WTC11 (cell line): Measurements from ENCODE around the gene KCNMA1. TPM values are rescaled to one million over a fixed set of nuclear protein-coding genes. Genes with fewer than 3 reads are reported as not detected.
"Not testable (repeated sequence)": the region's sequence is repeated elsewhere in the genome, so short reads cannot be mapped to it uniquely, and the experiment has no call there.

ENCODE experiments used
- ATAC-seq: fragments of 200-7000 bp; cut with Tn5 transposase; 2 replicates; pipeline ENCODE4 v1.10.0; 2021; ENCODE audit warnings: mild to moderate bottlenecking, moderate library complexity
- CTCF ChIA-PET: fragments of 300-600 bp; sonication (Branson Sonifier 250); formaldehyde crosslinking; loops from one replicate; lab custom pipeline; 2021; ENCODE audit warnings: antibody characterized with exemption; lab: Charles Lee
- POLR2A ChIA-PET: fragments of 350-600 bp; sonication (Branson Sonifier 250); formaldehyde crosslinking; loops from one replicate; lab custom pipeline; 2021; ENCODE audit warnings: antibody characterized with exemption; lab: Charles Lee
- DNase-seq: peaks from one replicate; pipeline ENCODE4 v3.0.0; 2021; ENCODE audit warnings: low spot score
- H3K27ac Mint-ChIP-seq: 2 replicates; pipeline ENCODE4 v1.8.0; 2021; ENCODE audit warnings: mixed read lengths
- H3K27me3 Mint-ChIP-seq: 2 replicates; pipeline ENCODE4 v1.8.0; 2021; ENCODE audit warnings: low read depth, mild to moderate bottlenecking, moderate library complexity, mixed read lengths
- H3K36me3 Mint-ChIP-seq: 2 replicates; pipeline ENCODE4 v1.8.0; 2021; ENCODE audit warnings: mixed read lengths
- H3K4me1 Mint-ChIP-seq: 2 replicates; pipeline ENCODE4 v1.8.0; 2022; ENCODE audit warnings: mixed read lengths
- H3K4me3 Mint-ChIP-seq: 2 replicates; pipeline ENCODE4 v1.8.0; 2021; ENCODE audit warnings: mild to moderate bottlenecking, moderate library complexity, mixed read lengths
- H3K9me3 Mint-ChIP-seq: 2 replicates; pipeline ENCODE4 v1.8.0; 2021; ENCODE audit warnings: mixed read lengths
- ATF3 ChIP-seq: sonication (generic); formaldehyde crosslinking; conservative IDR thresholded peaks from 2 replicates; pipeline ENCODE4 v1.8.1; 2022; ENCODE audit warnings: mild to moderate bottlenecking, missing genetic modification reagents
- ELF4 ChIP-seq: sonication (generic); formaldehyde crosslinking; IDR thresholded peaks from 2 replicates; pipeline ENCODE4 v1.8.1; 2022; ENCODE audit warnings: low read depth, mild to moderate bottlenecking, moderate library complexity, missing genetic modification reagents
- ESRRA ChIP-seq: sonication (generic); formaldehyde crosslinking; IDR thresholded peaks from 2 replicates; pipeline ENCODE4 v1.8.1; 2022; ENCODE audit warnings: mild to moderate bottlenecking, missing genetic modification reagents, borderline replicate concordance
- FOXP4 ChIP-seq: sonication (generic); formaldehyde crosslinking; IDR thresholded peaks from 2 replicates; pipeline ENCODE4 v1.8.0; 2022; ENCODE audit warnings: mild to moderate bottlenecking, missing genetic modification reagents
- HMGXB4 ChIP-seq: sonication (generic); formaldehyde crosslinking; IDR thresholded peaks from 2 replicates; pipeline ENCODE4 v1.8.1; 2023; ENCODE audit warnings: mild to moderate bottlenecking, moderate library complexity, missing genetic modification reagents
- JAZF1 ChIP-seq: fragments of 250-450 bp; sonication (Bioruptor Pico); IDR thresholded peaks from 2 replicates; pipeline ENCODE4 v1.9.0; 2021; ENCODE audit warnings: moderate library complexity, mild to moderate bottlenecking, inconsistent platforms
- KAT7 ChIP-seq: sonication (generic); formaldehyde crosslinking; IDR thresholded peaks from 2 replicates; pipeline ENCODE4 v1.8.1; 2023; ENCODE audit warnings: missing genetic modification reagents, mild to moderate bottlenecking, borderline replicate concordance
- NR2C2 ChIP-seq: sonication (generic); formaldehyde crosslinking; IDR thresholded peaks from 2 replicates; pipeline ENCODE4 v1.8.0; 2022; ENCODE audit warnings: mild to moderate bottlenecking, missing genetic modification reagents
- OVOL2 ChIP-seq: fragments of 250-450 bp; sonication (Bioruptor Pico); IDR thresholded peaks from 2 replicates; pipeline ENCODE4 v1.9.0; 2021; ENCODE audit warnings: mild to moderate bottlenecking, borderline replicate concordance
- RELA ChIP-seq: sonication (generic); formaldehyde crosslinking; IDR thresholded peaks from 2 replicates; pipeline ENCODE4 v1.8.1; 2022; ENCODE audit warnings: missing genetic modification reagents, mild to moderate bottlenecking, borderline replicate concordance
- total RNA-seq: library from RNA; stranded (reverse); gene quantifications from 3 replicates; pipeline ENCODE4 v1.2.3, GENCODE V29; 2021
- TF ChIP-seq, protein P1 (sequence below): sonication (generic); formaldehyde crosslinking; IDR thresholded peaks from 2 replicates; pipeline ENCODE4 v1.8.1; 2023; ENCODE audit warnings: mild to moderate bottlenecking, missing genetic modification reagents
- TF ChIP-seq, protein P2 (sequence below): fragments of 250-450 bp; sonication (Bioruptor Pico); IDR thresholded peaks from 2 replicates; pipeline ENCODE4 v2.1.2; 2022; ENCODE audit warnings: mild to moderate bottlenecking, moderate library complexity
- TF ChIP-seq, protein P3 (sequence below): sonication (generic); formaldehyde crosslinking; IDR thresholded peaks from 2 replicates; pipeline ENCODE4 v1.8.1; 2023; ENCODE audit warnings: mild to moderate bottlenecking, missing genetic modification reagents, moderate library complexity

Gene KCNMA1
- total RNA-seq, 1 experiment from 2014 or later, result 7.3 TPM

- TF ChIP-seq, protein P1, sequence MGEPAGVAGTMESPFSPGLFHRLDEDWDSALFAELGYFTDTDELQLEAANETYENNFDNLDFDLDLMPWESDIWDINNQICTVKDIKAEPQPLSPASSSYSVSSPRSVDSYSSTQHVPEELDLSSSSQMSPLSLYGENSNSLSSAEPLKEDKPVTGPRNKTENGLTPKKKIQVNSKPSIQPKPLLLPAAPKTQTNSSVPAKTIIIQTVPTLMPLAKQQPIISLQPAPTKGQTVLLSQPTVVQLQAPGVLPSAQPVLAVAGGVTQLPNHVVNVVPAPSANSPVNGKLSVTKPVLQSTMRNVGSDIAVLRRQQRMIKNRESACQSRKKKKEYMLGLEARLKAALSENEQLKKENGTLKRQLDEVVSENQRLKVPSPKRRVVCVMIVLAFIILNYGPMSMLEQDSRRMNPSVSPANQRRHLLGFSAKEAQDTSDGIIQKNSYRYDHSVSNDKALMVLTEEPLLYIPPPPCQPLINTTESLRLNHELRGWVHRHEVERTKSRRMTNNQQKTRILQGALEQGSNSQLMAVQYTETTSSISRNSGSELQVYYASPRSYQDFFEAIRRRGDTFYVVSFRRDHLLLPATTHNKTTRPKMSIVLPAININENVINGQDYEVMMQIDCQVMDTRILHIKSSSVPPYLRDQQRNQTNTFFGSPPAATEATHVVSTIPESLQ (CRISPR knock-in tag), result no peak
- TF ChIP-seq FOXP4 (CRISPR knock-in tag), result no peak
Observed at GRCh38 chr10:77520290-77520689, 117.3 kb downstream of the KCNMA1 start (continued).

- H3K4me1 Mint-ChIP-seq, result peaks cover 15% of the 10 kb centered on the region
- H3K27me3 Mint-ChIP-seq, CTCF ChIA-PET, ATAC-seq, POLR2A ChIA-PET, DNase-seq, H3K4me3 Mint-ChIP-seq, H3K36me3 Mint-ChIP-seq, H3K27ac Mint-ChIP-seq: not testable (repeated sequence)
- peaks cover 22% of the 10 kb centered on the region for H3K9me3 Mint-ChIP-seq
Observed at GRCh38 chr10:77519791-77520190, 117.8 kb downstream of the KCNMA1 start.

DNA sequence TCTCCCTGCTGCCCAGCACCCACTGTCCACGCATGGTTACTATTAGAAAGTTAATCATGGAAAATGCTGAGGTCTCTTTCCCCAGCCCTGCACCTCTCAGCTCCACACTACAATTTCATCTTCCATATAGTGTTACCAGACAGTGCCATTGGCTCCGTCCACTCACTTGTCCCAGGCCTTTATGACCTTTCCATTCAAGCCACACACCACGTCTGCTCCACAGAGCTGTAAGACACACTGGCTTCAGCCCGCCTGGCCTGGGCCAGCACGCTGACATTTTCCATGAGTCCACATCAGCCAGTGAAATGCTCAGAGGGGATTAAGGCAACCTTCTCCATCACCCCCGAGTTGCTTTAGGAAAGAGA is 118.7 kb downstream of the KCNMA1 start:
- H3K27me3 Mint-ChIP-seq, result no peaks in the 10 kb centered on the region
- no peak overlapping the region for H3K4me3 Mint-ChIP-seq
- POLR2A ChIA-PET, result no interaction called here
- peaks cover 8% of the 10 kb centered on the region for H3K36me3 Mint-ChIP-seq
- TF ChIP-seq HMGXB4 (CRISPR knock-in tag), result no peak
- TF ChIP-seq ELF4 (CRISPR knock-in tag), result no peak
- peaks cover 15% of the 10 kb centered on the region for H3K4me1 Mint-ChIP-seq
- ATAC-seq (no peak), DNase-seq (no peak)
- H3K9me3 Mint-ChIP-seq, result peaks cover 22% of the 10 kb centered on the region
- H3K27ac Mint-ChIP-seq, result no peak overlapping the region
- CTCF ChIA-PET, result no interaction called here

GRCh38 chr10:77518241-77518909 is 119.2 kb downstream of the KCNMA1 start:
- Mint-ChIP-seq H3K36me3 (peaks cover 8% of the 10 kb centered on the region), H3K9me3 (peaks cover 22% of the 10 kb centered on the region), H3K4me3 (no peak overlapping the region), H3K4me1 (peaks cover 17% of the 10 kb centered on the region), H3K27me3 (no peaks in the 10 kb centered on the region), H3K27ac (no peak overlapping the region)
- ChIA-PET POLR2A (no interaction called here), CTCF (no interaction called here)
- ATAC-seq (no peak), DNase-seq (no peak)
- TF ChIP-seq ATF3, result no peak
- TF ChIP-seq HMGXB4 (CRISPR knock-in tag), result no peak
- no peak for TF ChIP-seq ESRRA
- no peak for TF ChIP-seq RELA (CRISPR knock-in tag)
- TF ChIP-seq JAZF1 (CRISPR knock-in tag), result no peak
- TF ChIP-seq OVOL2 (CRISPR knock-in tag), result no peak
- TF ChIP-seq, protein P2, sequence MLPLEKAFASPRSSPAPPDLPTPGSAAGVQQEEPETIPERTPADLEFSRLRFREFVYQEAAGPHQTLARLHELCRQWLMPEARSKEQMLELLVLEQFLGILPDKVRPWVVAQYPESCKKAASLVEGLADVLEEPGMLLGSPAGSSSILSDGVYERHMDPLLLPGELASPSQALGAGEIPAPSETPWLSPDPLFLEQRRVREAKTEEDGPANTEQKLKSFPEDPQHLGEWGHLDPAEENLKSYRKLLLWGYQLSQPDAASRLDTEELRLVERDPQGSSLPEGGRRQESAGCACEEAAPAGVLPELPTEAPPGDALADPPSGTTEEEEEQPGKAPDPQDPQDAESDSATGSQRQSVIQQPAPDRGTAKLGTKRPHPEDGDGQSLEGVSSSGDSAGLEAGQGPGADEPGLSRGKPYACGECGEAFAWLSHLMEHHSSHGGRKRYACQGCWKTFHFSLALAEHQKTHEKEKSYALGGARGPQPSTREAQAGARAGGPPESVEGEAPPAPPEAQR (CRISPR knock-in tag), result no peak
- no peak for TF ChIP-seq NR2C2 (CRISPR knock-in tag)
- no peak for TF ChIP-seq KAT7 (CRISPR knock-in tag)
- TF ChIP-seq, protein P3, sequence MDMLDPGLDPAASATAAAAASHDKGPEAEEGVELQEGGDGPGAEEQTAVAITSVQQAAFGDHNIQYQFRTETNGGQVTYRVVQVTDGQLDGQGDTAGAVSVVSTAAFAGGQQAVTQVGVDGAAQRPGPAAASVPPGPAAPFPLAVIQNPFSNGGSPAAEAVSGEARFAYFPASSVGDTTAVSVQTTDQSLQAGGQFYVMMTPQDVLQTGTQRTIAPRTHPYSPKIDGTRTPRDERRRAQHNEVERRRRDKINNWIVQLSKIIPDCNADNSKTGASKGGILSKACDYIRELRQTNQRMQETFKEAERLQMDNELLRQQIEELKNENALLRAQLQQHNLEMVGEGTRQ (CRISPR knock-in tag), result no peak
